Activated T-cell treated with anti-CD3 and anti-CD28 coated beads for 48 hours (primary cell): Measurements from ENCODE around the gene FRYL.
"Not testable (repeated sequence)": the region's sequence is repeated elsewhere in the genome, so short reads cannot be mapped to it uniquely, and the experiment has no call there.

Experiments used
- DNase-seq: peaks from one replicate; pipeline ENCODE4 v3.0.0-alpha.2; 2020; ENCODE audit warnings: low read depth

Gene FRYL

DNA sequence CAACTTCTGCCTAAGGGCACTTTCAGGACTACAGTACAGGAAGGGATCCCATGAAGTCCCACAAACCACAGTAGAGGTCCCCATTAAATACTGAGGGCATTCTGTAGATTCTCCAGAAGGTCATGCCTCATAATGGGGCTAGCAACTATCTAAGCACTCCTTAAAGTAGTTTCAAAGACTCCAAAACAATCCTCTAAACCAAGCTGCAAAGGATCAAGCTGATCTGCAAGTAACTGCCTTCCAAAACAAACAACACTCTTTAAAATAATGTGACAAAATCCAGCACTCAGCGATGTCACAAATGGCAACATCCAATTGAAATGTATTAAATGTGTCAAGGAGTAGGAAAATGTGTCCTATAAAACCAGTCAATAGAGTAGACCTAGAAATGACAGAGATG is 118.7 kb downstream of the FRYL start:
- no peak for DNase-seq

DNA sequence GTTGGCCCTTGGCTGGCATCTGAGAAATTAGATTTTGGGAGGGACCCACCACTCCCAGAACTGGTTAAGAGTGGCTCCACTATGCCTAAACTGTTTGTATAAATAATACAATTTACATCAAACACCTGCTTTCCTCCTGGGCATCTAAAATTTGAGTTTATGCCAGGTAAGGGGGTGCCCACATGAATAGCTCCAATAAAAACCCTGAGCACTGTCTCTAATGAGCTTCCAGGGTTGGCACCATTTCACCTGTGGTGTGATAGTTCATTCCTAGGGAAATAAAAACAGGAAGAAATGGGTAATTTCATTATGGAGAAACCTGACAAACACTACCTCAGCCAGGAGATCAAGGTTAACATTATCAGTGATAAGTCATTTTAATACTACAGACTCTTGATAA is 119.7 kb downstream of the FRYL start:
- no peak for DNase-seq

DNA sequence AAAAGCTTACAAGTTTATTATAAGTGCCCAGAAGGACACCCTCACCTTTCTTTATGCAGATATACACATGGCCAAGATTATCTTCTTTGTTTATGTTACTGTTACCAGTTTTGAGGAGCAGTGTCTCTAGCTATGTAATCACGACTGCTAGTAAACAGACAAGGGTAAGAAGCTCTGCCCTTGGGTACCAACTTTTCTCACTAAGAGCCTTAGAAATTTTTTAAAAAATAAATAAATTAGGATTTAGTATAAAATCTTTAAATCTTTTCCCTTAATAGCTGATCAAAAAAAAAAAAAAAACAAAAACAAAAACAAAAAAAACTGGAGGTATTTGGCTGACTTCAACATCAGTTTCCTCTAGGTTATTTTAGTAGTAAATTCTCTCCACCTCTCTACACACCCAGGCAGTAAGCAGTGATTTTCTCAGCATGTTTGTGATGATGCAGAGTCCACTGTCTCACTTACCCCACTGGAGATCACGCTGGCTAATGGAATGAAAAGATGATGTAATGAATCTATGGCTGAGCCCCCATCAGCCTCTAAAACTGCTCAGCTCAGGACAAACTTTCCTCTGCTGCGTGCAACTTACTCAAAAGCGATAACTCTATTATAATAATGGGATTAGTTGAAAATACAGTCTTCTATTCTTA is 125.9 kb downstream of the FRYL start:
- DNase-seq = no peak

DNA sequence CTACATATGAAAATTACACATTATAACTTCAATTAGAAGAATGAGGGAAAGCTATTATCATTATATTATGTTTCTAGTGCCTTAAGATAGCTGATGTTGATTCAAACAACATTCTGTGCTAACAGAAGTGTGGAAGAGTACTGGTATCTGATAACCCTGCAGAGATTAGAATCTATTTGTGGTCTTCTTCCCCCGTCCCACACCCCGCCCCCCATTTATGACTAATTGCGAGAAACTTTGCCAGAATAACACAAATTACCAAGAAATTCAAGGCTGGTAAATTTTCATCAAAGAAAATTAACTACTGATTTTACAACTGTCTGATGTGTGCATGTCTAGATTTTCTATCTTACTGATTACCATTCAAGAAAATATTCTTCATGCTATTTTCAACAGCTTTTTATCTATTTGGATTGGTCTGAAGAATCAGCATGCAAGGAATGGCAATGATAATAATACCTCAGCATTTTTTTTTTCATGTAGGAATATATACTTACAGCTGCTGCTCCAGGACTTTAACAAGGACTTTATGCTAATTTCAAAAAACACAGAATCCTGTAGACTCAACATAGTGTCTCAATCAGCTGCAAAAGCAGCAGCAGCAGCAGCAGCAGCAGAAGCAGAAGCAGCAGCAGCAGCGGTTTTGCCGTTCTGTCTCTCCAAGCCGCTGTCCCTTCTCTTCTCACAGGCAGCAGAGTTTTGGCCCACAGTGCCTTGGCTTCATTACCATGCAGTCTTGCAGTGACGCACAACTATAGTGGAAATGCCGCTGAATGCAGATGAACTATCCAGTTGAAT is 126.7 kb downstream of the FRYL start:
- peak; percentile 26 for DNase-seq

- DNase-seq = no peak
Measured at GRCh38 chr4:48651914-48652313, 128.2 kb downstream of the FRYL start.

GRCh38 chr4:48649505-48649904 is 130.6 kb downstream of the FRYL start:
- DNase-seq = no peak

DNA sequence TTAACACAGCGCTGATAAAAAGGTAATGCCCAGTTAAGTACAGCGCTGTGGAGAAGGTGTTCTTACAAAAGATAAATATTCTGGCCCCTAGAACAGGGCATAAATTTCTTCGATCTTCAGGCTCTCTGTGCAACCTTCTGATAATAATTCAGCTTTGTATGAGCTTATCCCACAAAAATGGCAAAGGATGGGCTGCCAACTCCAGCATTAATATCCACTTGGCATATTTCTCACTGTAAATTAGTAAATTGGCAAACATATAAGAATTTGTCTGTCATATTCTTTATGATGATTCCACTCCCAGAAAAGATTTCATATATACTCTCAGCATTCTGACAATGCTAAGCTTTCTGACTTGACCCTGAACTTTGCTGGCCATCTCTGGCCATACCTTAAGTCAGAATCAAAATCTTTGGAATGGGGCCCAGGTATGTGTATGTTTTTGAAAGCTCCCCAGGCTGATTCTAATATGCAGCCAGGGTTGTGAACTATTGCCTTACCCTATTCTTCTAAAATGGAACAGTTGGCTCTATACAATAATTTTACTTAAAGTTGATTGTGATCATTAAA is 134.8 kb downstream of the FRYL start:
- no peak for DNase-seq

DNA sequence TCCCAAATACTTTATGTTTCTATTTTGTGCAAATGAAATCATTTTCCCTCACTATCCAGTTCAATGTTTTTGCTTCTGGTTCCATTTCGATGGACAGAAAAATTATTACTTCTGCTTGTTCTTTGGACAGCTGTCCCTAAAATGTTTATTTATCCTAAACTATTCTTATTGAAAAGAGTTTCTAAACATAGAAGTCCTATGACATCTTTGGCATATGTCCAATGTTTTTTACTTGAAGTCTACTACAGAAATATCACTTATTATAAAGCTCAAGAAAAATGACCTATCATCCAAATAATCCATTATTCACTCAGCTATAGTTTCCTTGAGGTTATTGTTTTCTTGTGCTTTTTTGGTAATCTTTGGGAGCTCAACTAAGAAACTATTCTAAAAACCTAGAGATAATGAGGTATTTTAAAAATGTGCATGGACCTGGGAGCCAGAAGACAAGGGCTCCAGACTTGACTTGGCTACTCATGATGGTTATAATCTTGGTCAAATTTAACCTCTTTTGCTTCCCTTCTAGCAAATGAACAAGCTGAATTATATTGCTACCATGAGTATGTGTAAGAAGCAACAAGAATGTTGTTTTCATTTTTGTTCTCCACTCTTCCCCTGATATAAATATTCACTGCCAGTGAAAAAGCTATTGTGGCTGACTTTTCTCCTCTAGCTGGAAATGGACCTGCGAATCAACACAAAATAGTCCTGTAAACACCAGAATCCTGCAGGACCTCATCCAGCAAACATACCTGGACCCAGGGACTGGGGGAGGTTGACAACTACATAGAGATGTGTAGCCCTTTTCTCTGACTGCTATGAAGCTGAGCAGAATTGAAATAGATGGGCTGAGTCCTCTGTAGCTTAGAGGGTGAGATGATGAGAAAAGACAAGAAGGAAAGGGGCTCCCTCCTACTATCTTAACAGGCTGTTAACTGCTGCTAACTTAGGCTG is 137.4 kb downstream of the FRYL start:
- DNase-seq = no peak

DNA sequence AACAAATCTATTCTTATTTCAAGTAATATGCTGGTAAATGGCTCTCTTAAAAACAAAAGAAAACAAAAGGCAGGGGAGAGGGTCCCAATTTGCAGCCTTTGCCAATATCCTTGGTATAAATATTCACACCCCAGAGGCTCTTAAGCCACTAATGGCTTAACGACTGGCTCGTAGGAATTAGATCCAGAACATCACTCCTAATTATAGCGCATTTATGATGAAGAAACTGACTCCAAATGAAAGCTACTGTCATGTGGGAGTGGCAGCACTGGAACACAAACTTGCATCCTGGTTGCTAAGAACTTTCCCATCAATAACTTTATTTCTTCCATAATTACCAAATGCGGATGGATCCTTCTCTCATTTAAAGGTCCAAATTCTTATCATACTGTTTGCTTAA is 138.7 kb downstream of the FRYL start:
- no peak for DNase-seq

DNA sequence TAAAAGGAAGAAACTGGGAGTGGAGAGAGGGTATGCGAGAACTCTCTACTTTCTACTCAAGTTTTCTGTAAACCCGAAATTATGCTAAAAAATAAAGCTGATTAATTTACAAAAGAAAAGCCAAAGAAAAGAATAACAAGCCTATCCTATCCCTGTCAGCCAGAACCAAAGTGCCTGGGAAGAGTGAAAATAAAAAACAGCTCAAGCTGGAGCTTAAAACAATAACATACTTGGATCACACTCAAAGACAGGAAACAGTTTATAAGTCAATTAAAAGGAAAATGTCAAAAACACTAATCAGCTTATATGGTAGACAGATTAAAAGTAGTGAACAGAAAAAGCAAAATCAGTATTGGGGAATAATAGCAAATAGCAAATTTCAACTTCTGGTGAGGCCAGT is 139.4 kb downstream of the FRYL start:
- DNase-seq = no peak

GRCh38 chr4:48640225-48640624 is 139.9 kb downstream of the FRYL start:
- no peak for DNase-seq

GRCh38 chr4:48639807-48640206 is 140.3 kb downstream of the FRYL start:
- DNase-seq = no peak

DNA sequence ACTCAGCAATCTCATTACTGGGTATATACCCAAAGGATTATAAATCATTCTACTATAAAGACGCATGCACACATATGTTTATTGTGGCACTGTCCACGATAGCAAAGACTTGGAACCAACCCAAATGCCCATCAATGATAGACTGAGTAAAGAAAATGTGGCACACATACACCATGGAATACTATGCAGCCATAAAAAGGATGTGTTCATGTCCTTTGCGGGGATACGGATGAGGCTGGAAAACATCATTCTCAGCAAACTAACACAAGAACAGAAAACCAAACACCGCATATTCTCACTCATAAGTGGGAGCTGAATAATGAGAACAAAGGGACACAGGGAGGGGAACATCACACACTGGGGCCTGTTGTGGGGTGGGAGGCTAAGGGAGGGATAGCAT is 141.5 kb downstream of the FRYL start:
- not testable (repeated sequence) for DNase-seq

- no peak for DNase-seq
Measured at GRCh38 chr4:48636911-48637310, 143.2 kb downstream of the FRYL start.

DNA sequence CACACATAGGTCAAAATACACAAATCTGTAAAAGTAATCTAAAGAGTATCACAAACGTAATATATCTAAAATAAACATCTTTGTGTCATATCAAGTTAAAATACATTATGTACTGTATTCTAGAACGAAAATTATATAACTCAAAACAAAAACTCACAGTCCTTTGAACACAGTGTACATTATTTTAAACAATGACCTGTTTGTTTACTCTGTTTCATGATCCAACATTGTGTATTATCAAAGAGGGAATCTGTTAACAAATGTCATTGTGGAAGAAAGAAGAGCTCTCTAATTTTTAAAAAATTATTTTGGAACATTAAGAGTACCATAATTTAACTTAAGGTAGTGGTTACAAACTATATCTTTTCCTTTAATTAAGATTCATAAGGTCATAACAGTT is 144.1 kb downstream of the FRYL start:
- DNase-seq = no peak

- DNase-seq = no peak
Measured at GRCh38 chr4:48635310-48635709, 144.8 kb downstream of the FRYL start.

GRCh38 chr4:48634688-48635308 is 145.3 kb downstream of the FRYL start:
- DNase-seq = no peak

GRCh38 chr4:48633657-48634056 is 146.4 kb downstream of the FRYL start:
- DNase-seq = no peak

DNA sequence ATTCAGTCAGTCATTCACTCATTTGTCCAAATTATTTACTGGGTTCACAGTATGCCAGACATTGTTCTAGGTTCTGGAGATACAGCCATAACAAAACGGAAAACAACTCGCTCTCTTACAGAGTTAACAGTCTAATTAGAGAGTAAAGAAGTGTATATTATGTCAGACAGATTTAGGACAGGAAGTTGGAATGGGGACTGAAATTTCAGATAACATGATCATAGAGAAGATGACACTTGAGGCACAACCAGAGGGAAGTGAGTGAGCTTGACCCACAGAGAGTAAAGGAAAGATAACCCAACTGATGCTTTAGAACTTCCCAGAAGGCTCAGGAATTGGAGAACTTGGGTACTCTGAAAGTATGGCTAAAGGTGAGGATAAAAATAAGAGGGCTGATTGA is 150.6 kb downstream of the FRYL start:
- DNase-seq = no peak

GRCh38 chr4:48623182-48623780 is 156.8 kb downstream of the FRYL start:
- no peak for DNase-seq

DNA sequence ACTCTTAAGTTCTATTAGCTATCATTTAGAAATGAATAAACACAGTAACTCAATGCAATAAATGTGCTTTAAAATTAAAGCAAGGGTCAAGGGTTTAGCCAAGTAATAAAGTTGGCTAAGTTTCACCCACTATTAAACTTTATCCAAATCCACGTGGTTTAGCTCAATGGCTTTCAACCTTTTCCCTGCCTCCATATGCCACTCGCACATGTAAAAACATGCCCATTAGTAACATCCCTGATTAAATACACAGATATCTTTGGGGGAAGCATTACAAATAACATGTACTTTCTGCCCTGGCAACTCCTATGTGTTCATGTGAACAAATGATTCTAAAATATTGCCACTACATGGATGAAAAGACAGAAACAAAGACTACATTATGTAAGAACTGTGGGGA is 159.2 kb downstream of the FRYL start:
- DNase-seq = no peak
